ENCODE results near the gene OCEL1. TPM values are rescaled to one million over a fixed set of nuclear protein-coding genes. Genes with fewer than 3 reads are reported as not detected.

OCEL1 gene
- total and polyA plus RNA-seq, 2 of the 13 experiments (the other 11 are each of a cell fraction or from before 2014, with no cell fraction given), result 10.6 to 17.2 TPM

- TF ChIP-seq RARG (CRISPR knock-in tag; IDR thresholded peaks at IDR 0.05; ENCODE audit: low read depth) (no peak), RAD21 (CRISPR knock-in tag; IDR thresholded peaks at IDR 0.05) (no peak), U2AF2 (IDR thresholded peaks at IDR 0.05; ENCODE audit: low read depth, low read length) (no peak), IRF9 (CRISPR knock-in tag; IDR thresholded peaks at IDR 0.05; ENCODE audit: borderline replicate concordance) (no peak), ZNF280B (CRISPR knock-in tag; IDR thresholded peaks at IDR 0.05; ENCODE audit: borderline replicate concordance) (0 out of 2 replicates have a peak, but pooled peaks have one; percentile 45), RBM39 (IDR thresholded peaks at IDR 0.05; ENCODE audit: low read depth, low read length, poor library complexity, severe bottlenecking) (no peak), SMAD9 (CRISPR knock-in tag; IDR thresholded peaks at IDR 0.05) (no peak), ZNF326 (CRISPR knock-in tag; IDR thresholded peaks at IDR 0.05; ENCODE audit: borderline replicate concordance) (no peak), MXD4 (CRISPR knock-in tag; IDR thresholded peaks at IDR 0.05) (no peak), ZNF782 (CRISPR knock-in tag; IDR thresholded peaks at IDR 0.05; ENCODE audit: borderline replicate concordance) (no peak), MTA1 (CRISPR knock-in tag; IDR thresholded peaks at IDR 0.05; ENCODE audit: borderline replicate concordance) (no peak), XBP1 (CRISPR knock-in tag; IDR thresholded peaks at IDR 0.05) (no peak), SOX5 (CRISPR knock-in tag; IDR thresholded peaks at IDR 0.05; ENCODE audit: borderline replicate concordance) (no peak), KDM1A (CRISPR knock-in tag; IDR thresholded peaks at IDR 0.05) (no peak), NR3C1 (CRISPR knock-in tag; IDR thresholded peaks at IDR 0.05) (no peak), AFF4 (CRISPR knock-in tag; IDR thresholded peaks at IDR 0.05) (no peak), CBX2 (IDR thresholded peaks at IDR 0.05; ENCODE audit: low read depth, low read length) (no peak), CBX2 (CRISPR knock-in tag; IDR thresholded peaks at IDR 0.05; ENCODE audit: low read depth) (no peak), ZNF770 (CRISPR knock-in tag; IDR thresholded peaks at IDR 0.05) (0 out of 2 replicates have a peak, but pooled peaks have one; percentile 40), NRL (CRISPR knock-in tag; IDR thresholded peaks at IDR 0.05; ENCODE audit: borderline replicate concordance) (no peak), HOXA5 (CRISPR knock-in tag; IDR thresholded peaks at IDR 0.05) (peak; percentile 24; the same call in 1 of the 2 replicates), ZSCAN20 (CRISPR knock-in tag; IDR thresholded peaks at IDR 0.05; ENCODE audit: borderline replicate concordance) (no peak)
Measured at GRCh38 chr19:17266975-17267788, 41.2 kb downstream of the OCEL1 start, which contains the start of gene BABAM1 (continued).

All from HepG2 (cell line).